NT2/D1 (cell line): ENCODE data around the gene CRY2.

Experiments
- SUZ12 ChIP-seq: IDR thresholded peaks from 2 replicates; pipeline ENCODE4 v1.6.1; 2011; ENCODE audit not compliant: insufficient read length, insufficient read depth; ENCODE audit errors: extremely low read depth
- YY1 ChIP-seq: IDR thresholded peaks from 2 replicates; pipeline ENCODE4 v1.6.1; 2011; ENCODE audit not compliant: insufficient read length, insufficient read depth

DNA sequence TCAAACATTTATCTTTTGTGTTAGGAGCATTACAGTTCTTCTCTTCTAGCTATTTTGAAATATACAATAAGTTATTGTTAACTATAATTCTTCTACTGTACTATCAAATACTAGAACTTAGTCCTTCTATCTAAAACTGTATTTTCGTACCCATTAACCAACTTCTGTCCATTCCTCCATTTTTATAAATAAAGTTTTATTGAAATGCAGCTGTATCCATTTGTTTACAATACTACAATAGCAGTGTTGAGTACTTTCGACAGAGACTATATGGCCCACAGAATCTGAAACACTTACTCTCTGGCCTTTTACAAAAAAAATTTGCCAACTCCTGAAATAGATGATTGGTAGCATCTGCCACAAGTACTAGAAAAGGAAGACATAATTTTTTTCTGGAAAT lies 47.0 kb upstream of the CRY2 start:
- no peak for TF ChIP-seq SUZ12
- no peak for TF ChIP-seq YY1
